SK-N-SH treated with all-trans-retinoic acid at 6 μM for 48 hours (cell line): ENCODE measurements around the gene IL31.

ENCODE experiments used
- ATAC-seq: fragments of 200-7000 bp; cut with Tn5 transposase; 3 replicates; pipeline ENCODE4 v1.9.1; 2020; ENCODE audit warnings: mild to moderate bottlenecking, moderate library complexity
- ARNTL ChIP-seq: fragments of 450-650 bp; formaldehyde crosslinking; IDR thresholded peaks from 2 replicates; pipeline ENCODE4 v1.5.0; 2020; ENCODE audit warnings: low read depth, mild to moderate bottlenecking, moderate library complexity, borderline replicate concordance
- BACH2 ChIP-seq: fragments of 250-450 bp; sonication (Bioruptor Pico); IDR thresholded peaks from 2 replicates; pipeline ENCODE4 v1.9.0; 2021; ENCODE audit warnings: mild to moderate bottlenecking, borderline replicate concordance
- CSDC2 ChIP-seq: fragments of 250-450 bp; sonication (Bioruptor Pico); IDR thresholded peaks from 2 replicates; pipeline ENCODE4 v1.5.0; 2020; ENCODE audit warnings: mild to moderate bottlenecking, moderate library complexity
- CSRNP3 ChIP-seq: fragments of 250-450 bp; sonication (Bioruptor Pico); IDR thresholded peaks from 2 replicates; pipeline ENCODE4 v1.5.1; 2021; ENCODE audit warnings: mild to moderate bottlenecking, moderate library complexity
- ESRRG ChIP-seq: fragments of 250-450 bp; sonication (Bioruptor Pico); IDR thresholded peaks from 2 replicates; pipeline ENCODE4 v1.6.1; 2021; ENCODE audit warnings: mild to moderate bottlenecking
- GLIS3 ChIP-seq: fragments of 250-450 bp; sonication (Bioruptor Pico); IDR thresholded peaks from 2 replicates; pipeline ENCODE4 v1.5.0; 2020; ENCODE audit warnings: mild to moderate bottlenecking, moderate library complexity
- OSR1 ChIP-seq: fragments of 250-450 bp; sonication (Bioruptor Pico); IDR thresholded peaks from 2 replicates; pipeline ENCODE4 v1.8.0; 2022; ENCODE audit warnings: moderate library complexity, mild to moderate bottlenecking, inconsistent platforms
- PPARA ChIP-seq: fragments of 250-450 bp; sonication (Bioruptor Pico); IDR thresholded peaks from 2 replicates; pipeline ENCODE4 v1.5.0; 2020; ENCODE audit warnings: mild to moderate bottlenecking, borderline replicate concordance
- RARB ChIP-seq: fragments of 250-450 bp; sonication (Bioruptor Pico); IDR thresholded peaks from 2 replicates; pipeline ENCODE4 v1.8.0; 2021; ENCODE audit warnings: mild to moderate bottlenecking, moderate library complexity
- SNAI2 ChIP-seq: fragments of 250-450 bp; sonication (Bioruptor Pico); IDR thresholded peaks from 2 replicates; pipeline ENCODE4 v1.5.0; 2020; ENCODE audit warnings: mild to moderate bottlenecking, moderate library complexity
- TCF4 ChIP-seq: fragments of 250-450 bp; sonication (Bioruptor Pico); IDR thresholded peaks from 2 replicates; pipeline ENCODE4 v1.8.0; 2021; ENCODE audit warnings: mild to moderate bottlenecking, moderate library complexity, borderline replicate concordance
- ZC3H10 ChIP-seq: fragments of 250-450 bp; sonication (Bioruptor Pico); IDR thresholded peaks from 2 replicates; pipeline ENCODE4 v1.5.1; 2021; ENCODE audit warnings: mild to moderate bottlenecking, moderate library complexity
- ZFP30 ChIP-seq: fragments of 450-650 bp; formaldehyde crosslinking; IDR thresholded peaks from 2 replicates; pipeline ENCODE4 v1.5.0; 2022; ENCODE audit warnings: mild to moderate bottlenecking, moderate library complexity
- ZNF565 ChIP-seq: fragments of 450-650 bp; formaldehyde crosslinking; conservative IDR thresholded peaks from 2 replicates; pipeline ENCODE4 v1.5.0; 2020; ENCODE audit warnings: low read depth, mild to moderate bottlenecking, moderate library complexity
- ZNF70 ChIP-seq: fragments of 450-650 bp; formaldehyde crosslinking; IDR thresholded peaks from 2 replicates; pipeline ENCODE4 v1.5.0; 2020; ENCODE audit warnings: mild to moderate bottlenecking, moderate library complexity
- ZNF8 ChIP-seq: fragments of 450-650 bp; formaldehyde crosslinking; IDR thresholded peaks from 2 replicates; pipeline ENCODE4 v1.5.0; 2020; ENCODE audit warnings: mild to moderate bottlenecking, moderate library complexity
- TF ChIP-seq, protein P1 (sequence below): fragments of 250-450 bp; sonication (Bioruptor Pico); IDR thresholded peaks from 2 replicates; pipeline ENCODE4 v1.8.0; 2021; ENCODE audit warnings: low read depth, mild to moderate bottlenecking, moderate library complexity, borderline replicate concordance
- TF ChIP-seq, protein P2 (sequence below): fragments of 250-450 bp; sonication (Bioruptor Pico); IDR thresholded peaks from 2 replicates; pipeline ENCODE4 v1.5.0; 2020; ENCODE audit warnings: mild to moderate bottlenecking, moderate library complexity
- TF ChIP-seq, protein P3 (sequence below): fragments of 250-450 bp; sonication (Bioruptor Pico); IDR thresholded peaks from 2 replicates; pipeline ENCODE4 v1.8.0; 2020; ENCODE audit warnings: mild to moderate bottlenecking, moderate library complexity, borderline replicate concordance

Gene IL31

DNA sequence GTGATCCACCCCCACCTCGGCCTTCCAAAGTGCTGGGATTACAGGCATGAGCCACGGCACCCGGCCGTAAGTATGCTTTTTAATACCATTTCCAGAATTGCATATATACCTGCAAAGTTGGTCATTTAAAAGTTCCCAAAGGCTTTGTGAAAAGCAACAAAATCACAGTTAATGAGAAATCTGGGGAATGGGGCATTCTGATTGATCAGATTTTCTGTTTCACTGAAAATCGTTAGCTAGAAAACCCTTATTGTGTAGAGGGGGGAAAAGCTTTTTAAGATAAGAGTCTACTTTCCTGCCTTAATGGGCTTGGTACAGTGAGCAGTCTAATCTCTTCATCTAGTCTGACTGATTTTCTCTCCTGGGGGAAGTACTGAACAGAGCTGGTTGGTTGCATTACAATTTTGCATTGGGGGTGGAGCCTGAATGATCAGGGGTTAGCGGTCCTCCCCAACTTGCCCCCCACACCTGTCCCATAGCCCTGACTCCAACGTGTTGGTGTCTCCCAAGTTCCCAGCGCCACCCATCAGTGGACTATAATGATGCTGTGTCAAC is 23.8 kb downstream of the IL31 start (continued):
- TF ChIP-seq CSRNP3 (CRISPR knock-in tag): no peak
- no peak for TF ChIP-seq ZNF565 (CRISPR knock-in tag)
- no peak for TF ChIP-seq ESRRG (CRISPR knock-in tag)
- TF ChIP-seq ZNF8 (CRISPR knock-in tag): no peak
- TF ChIP-seq TCF4 (CRISPR knock-in tag): no peak
- TF ChIP-seq GLIS3 (CRISPR knock-in tag): no peak
- TF ChIP-seq, protein P1, sequence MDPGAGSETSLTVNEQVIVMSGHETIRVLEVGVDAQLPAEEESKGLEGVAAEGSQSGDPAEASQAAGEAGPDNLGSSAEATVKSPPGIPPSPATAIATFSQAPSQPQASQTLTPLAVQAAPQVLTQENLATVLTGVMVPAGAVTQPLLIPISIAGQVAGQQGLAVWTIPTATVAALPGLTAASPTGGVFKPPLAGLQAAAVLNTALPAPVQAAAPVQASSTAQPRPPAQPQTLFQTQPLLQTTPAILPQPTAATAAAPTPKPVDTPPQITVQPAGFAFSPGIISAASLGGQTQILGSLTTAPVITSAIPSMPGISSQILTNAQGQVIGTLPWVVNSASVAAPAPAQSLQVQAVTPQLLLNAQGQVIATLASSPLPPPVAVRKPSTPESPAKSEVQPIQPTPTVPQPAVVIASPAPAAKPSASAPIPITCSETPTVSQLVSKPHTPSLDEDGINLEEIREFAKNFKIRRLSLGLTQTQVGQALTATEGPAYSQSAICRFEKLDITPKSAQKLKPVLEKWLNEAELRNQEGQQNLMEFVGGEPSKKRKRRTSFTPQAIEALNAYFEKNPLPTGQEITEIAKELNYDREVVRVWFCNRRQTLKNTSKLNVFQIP (CRISPR knock-in tag): no peak
- no peak for TF ChIP-seq RARB (CRISPR knock-in tag)
- no peak for TF ChIP-seq SNAI2 (CRISPR knock-in tag)

GRCh38 chr12:122148657-122149056 is 25.4 kb downstream of the IL31 start:
- ATAC-seq: no peak; the same call in 2 of the 3 replicates
- no peak for TF ChIP-seq ARNTL (CRISPR knock-in tag)
- no peak for TF ChIP-seq ZNF70 (CRISPR knock-in tag)

DNA sequence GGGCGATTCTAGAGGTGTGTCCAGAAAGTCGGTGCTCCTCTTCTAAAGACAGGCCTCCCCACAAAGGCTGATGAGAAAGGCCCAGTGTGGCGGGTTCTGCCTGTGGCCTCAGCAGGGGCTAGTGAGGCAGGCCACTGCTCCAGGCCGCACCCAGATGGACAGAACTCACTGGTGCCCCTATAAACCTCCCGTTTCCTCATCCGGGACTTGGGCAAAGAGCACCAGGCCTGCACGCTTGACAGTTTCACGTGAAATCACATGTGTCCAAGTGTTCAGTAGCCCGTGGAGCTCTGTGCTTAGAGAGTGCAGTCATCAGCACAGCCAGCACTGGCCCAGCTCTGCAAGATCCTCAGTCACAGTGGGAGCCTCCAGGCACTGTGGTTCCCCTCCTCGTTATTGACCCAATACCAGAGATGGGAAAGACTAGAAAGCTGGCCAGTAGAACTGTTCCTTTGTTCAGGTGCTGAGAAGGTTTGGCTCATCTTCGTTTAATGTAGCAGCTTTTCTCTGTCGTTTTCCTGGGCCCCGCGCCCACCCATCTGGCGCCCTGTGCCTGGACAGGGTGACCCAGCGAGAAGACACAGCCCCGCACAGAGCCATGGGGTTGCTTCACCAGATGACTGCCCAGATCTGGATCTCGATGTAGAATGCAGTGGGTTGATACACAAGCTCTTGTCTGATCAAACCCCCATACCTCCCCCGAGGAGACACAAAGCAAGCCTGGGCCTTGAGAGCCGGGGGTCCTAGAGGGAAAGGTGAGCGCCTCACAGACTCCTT is 26.3 kb downstream of the IL31 start:
- no peak; the same call in 2 of the 3 replicates for ATAC-seq
- TF ChIP-seq, protein P2, sequence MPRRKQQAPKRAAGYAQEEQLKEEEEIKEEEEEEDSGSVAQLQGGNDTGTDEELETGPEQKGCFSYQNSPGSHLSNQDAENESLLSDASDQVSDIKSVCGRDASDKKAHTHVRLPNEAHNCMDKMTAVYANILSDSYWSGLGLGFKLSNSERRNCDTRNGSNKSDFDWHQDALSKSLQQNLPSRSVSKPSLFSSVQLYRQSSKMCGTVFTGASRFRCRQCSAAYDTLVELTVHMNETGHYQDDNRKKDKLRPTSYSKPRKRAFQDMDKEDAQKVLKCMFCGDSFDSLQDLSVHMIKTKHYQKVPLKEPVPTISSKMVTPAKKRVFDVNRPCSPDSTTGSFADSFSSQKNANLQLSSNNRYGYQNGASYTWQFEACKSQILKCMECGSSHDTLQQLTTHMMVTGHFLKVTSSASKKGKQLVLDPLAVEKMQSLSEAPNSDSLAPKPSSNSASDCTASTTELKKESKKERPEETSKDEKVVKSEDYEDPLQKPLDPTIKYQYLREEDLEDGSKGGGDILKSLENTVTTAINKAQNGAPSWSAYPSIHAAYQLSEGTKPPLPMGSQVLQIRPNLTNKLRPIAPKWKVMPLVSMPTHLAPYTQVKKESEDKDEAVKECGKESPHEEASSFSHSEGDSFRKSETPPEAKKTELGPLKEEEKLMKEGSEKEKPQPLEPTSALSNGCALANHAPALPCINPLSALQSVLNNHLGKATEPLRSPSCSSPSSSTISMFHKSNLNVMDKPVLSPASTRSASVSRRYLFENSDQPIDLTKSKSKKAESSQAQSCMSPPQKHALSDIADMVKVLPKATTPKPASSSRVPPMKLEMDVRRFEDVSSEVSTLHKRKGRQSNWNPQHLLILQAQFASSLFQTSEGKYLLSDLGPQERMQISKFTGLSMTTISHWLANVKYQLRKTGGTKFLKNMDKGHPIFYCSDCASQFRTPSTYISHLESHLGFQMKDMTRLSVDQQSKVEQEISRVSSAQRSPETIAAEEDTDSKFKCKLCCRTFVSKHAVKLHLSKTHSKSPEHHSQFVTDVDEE: no peak
- no peak for TF ChIP-seq BACH2 (CRISPR knock-in tag)
- no peak for TF ChIP-seq GLIS3 (CRISPR knock-in tag)
- TF ChIP-seq ARNTL (CRISPR knock-in tag): no peak
- TF ChIP-seq, protein P3, sequence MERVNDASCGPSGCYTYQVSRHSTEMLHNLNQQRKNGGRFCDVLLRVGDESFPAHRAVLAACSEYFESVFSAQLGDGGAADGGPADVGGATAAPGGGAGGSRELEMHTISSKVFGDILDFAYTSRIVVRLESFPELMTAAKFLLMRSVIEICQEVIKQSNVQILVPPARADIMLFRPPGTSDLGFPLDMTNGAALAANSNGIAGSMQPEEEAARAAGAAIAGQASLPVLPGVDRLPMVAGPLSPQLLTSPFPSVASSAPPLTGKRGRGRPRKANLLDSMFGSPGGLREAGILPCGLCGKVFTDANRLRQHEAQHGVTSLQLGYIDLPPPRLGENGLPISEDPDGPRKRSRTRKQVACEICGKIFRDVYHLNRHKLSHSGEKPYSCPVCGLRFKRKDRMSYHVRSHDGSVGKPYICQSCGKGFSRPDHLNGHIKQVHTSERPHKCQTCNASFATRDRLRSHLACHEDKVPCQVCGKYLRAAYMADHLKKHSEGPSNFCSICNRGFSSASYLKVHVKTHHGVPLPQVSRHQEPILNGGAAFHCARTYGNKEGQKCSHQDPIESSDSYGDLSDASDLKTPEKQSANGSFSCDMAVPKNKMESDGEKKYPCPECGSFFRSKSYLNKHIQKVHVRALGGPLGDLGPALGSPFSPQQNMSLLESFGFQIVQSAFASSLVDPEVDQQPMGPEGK (CRISPR knock-in tag): no peak
- no peak for TF ChIP-seq OSR1 (CRISPR knock-in tag)
- no peak for TF ChIP-seq ZNF70 (CRISPR knock-in tag)
- TF ChIP-seq, all 23 proteins: peak for 0

DNA sequence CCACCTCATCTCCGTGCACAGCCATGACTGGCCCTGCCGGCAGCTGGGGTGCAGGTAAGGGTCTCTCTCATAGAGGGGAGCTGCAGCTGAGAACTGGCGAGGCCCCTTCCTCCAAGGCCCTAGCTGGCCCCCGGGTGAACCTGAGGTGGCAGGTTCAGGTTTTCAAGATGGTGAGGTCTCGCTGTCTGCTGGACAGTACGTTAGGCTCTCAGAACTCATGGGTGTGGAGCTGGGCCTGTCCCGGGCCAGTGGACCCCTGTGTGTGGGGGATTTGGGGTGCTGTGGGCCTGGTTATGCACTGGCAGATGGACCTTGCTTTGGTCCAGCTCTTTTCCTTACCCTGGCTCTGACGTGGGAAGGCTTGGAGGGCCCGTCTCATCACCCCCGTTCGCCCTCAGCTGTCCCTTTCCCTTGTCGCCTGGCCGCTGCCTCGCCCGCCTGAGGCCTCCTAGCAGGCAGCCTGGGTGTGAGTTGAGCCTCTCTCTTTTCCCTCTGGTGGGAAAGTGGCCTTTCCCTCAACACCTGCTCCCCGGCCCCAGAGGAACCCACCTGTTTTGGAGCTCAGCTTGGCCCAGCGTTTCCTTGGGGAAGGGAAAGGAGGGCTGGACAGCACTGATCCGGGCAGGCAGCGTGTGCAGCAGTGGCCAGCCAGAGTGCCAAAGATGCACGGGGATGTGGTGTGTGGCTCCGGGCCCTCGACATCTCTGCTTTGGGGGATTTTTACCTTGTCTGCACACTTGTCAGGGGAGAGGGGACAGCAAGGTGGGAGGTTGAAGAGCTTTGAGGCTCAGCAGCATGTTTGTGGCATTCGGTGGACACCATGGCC is 28.3 kb downstream of the IL31 start:
- TF ChIP-seq OSR1 (CRISPR knock-in tag): no peak
- TF ChIP-seq ZC3H10 (CRISPR knock-in tag): no peak
- TF ChIP-seq PPARA (CRISPR knock-in tag): no peak
- TF ChIP-seq, protein P2: no peak
- no peak for TF ChIP-seq CSDC2 (CRISPR knock-in tag)
- TF ChIP-seq ESRRG (CRISPR knock-in tag): no peak
- no peak for TF ChIP-seq RARB (CRISPR knock-in tag)
- TF ChIP-seq ZFP30 (CRISPR knock-in tag): no peak
- no peak for TF ChIP-seq BACH2 (CRISPR knock-in tag)
- no peak for ATAC-seq
